ENCODE data around the gene ARHGAP15.

The ARHGAP15 gene

GRCh38 chr2:143263066-143263625 is 133.9 kb downstream of the ARHGAP15 start:
- no peak for TF ChIP-seq CTCF (IDR thresholded peaks at IDR 0.05; ENCODE audit: low read depth, low read length)
- H3K4me3 ChIP-seq (ENCODE audit: low read depth, low read length) = no peak overlapping the region

- TF ChIP-seq CTCF (IDR thresholded peaks at IDR 0.05; ENCODE audit: low read depth, low read length) = no peak
- no peak overlapping the region for H3K4me3 ChIP-seq (ENCODE audit: low read depth, low read length)
These were observed 135.6 kb downstream of the ARHGAP15 start for GRCh38 chr2:143264851-143265250.

- H3K4me3 ChIP-seq (ENCODE audit: low read depth, low read length) = no peak overlapping the region
- no peak for TF ChIP-seq CTCF (IDR thresholded peaks at IDR 0.05; ENCODE audit: low read depth, low read length)
These were observed 150.5 kb downstream of the ARHGAP15 start for GRCh38 chr2:143279672-143280071.

GRCh38 chr2:143280097-143280757 is 151.0 kb downstream of the ARHGAP15 start:
- TF ChIP-seq CTCF (IDR thresholded peaks at IDR 0.05; ENCODE audit: low read depth, low read length) = no peak
- no peak overlapping the region for H3K4me3 ChIP-seq (ENCODE audit: low read depth, low read length)

GRCh38 chr2:143282684-143283083 is 153.5 kb downstream of the ARHGAP15 start:
- TF ChIP-seq CTCF (IDR thresholded peaks at IDR 0.05; ENCODE audit: low read depth, low read length) = no peak

GRCh38 chr2:143284087-143284675 is 155.0 kb downstream of the ARHGAP15 start:
- TF ChIP-seq CTCF (IDR thresholded peaks at IDR 0.05; ENCODE audit: low read depth, low read length) = peak; percentile 68
- no peak overlapping the region for H3K4me3 ChIP-seq (ENCODE audit: low read depth, low read length)

More at GRCh38 chr2:143282684-143283083, 153.5 kb downstream of the ARHGAP15 start:
- H3K4me3 ChIP-seq (ENCODE audit: low read depth, low read length) = no peak overlapping the region

GRCh38 chr2:143289025-143289424 is 159.8 kb downstream of the ARHGAP15 start:
- no peak for TF ChIP-seq CTCF (IDR thresholded peaks at IDR 0.05; ENCODE audit: low read depth, low read length)
- no peak overlapping the region for H3K4me3 ChIP-seq (ENCODE audit: low read depth, low read length)
